Heart left ventricle (tissue), 16 donors: Measurements from ENCODE around the gene PNPLA1. TPM values are rescaled to one million over a fixed set of nuclear protein-coding genes. Genes with fewer than 3 reads are reported as not detected.

Experiments used
- ATAC-seq, 4 donors: fragments of 200-7000 bp; cut with Tn5 transposase; one replicate each; pipeline ENCODE4 v1.9.1; 2020 to 2022; ENCODE audit warnings: moderate library complexity in 4 of 4, mild to moderate bottlenecking in 3 of 4, moderate number of reproducible peaks in 1 of 4
- DNase-seq, 5 donors: peaks; one replicate each; pipeline ENCODE4 v3.0.0-alpha.2; 2020
- H3K27ac ChIP-seq, 12 donors: fragments of 200-600 bp; sonication (generic) in 4 of 12; one replicate each; pipeline versions ENCODE4 v1.5.0 to v1.8.0; 2016 to 2022; ENCODE audit warnings: mild to moderate bottlenecking in 2 of 12
- H3K27me3 ChIP-seq, 9 donors: fragments of 200-600 bp; sonication (generic) in 2 of 9; one replicate each; pipeline versions ENCODE4 v1.5.1 to v1.8.0; 2016 to 2022; ENCODE audit warnings: mild to moderate bottlenecking in 3 of 9
- H3K36me3 ChIP-seq, 9 donors: fragments of 200-600 bp; sonication (generic) in 2 of 9; one replicate each; pipeline versions ENCODE4 v1.5.0 to v1.8.0; 2018 to 2022; ENCODE audit warnings: mild to moderate bottlenecking in 2 of 9
- H3K4me1 ChIP-seq, 12 donors: fragments of 200-600 bp; sonication (generic) in 4 of 12; one replicate each; pipeline versions ENCODE4 v1.5.0 to v1.8.0; 2016 to 2022; ENCODE audit warnings: mild to moderate bottlenecking in 3 of 12
- H3K4me3 ChIP-seq, 12 donors: fragments of 200-600 bp; sonication (generic) in 4 of 12; one replicate each; pipeline versions ENCODE4 v1.5.0 to v1.8.0; 2017 to 2022; ENCODE audit warnings: mild to moderate bottlenecking in 9 of 12, moderate library complexity in 4 of 12
- H3K9me3 ChIP-seq, 12 donors: fragments of 200-600 bp; sonication (generic) in 4 of 12; one replicate each; pipeline versions ENCODE4 v1.5.0 to v1.8.0; 2016 to 2022; ENCODE audit warnings: mild to moderate bottlenecking in 1 of 12
- POLR2A ChIP-seq, 2 donors: fragments of 450-650 bp; IDR thresholded peaks; one replicate each; pipeline ENCODE4 v1.6.1; 2017; ENCODE audit warnings: antibody characterized with exemption in 2 of 2, mild to moderate bottlenecking in 2 of 2, moderate library complexity in 2 of 2
- WGBS, 4 donors: extraction: QIAGEN DNeasy Blood & Tissue Kit in 2 of 4; methylation state at CpG; one replicate each; pipeline versions ENCODE4 v1.1.5 to v1.1.7; 2013 to 2018; 5-methylcytosine and 5-hydroxymethylcytosine counted together
- intact Hi-C, 10 donors: fragments of 100-400 bp; cut with DNase I; formaldehyde crosslinking; loops; one replicate each; pipeline versions ENCODE4 v1.11.1 to v1.14.2; 2022
- polyA plus RNA-seq, 2 donors: library from polyadenylated mRNA; stranded (reverse); fragments of 200-250 nt; gene quantifications; one replicate each; pipeline ENCODE4 v1.2.3, GENCODE V29; 2013
- total RNA-seq, 9 donors: library from RNA; depleted of rRNA in 2 of 9; stranded (reverse); fragments of >200 nt in 2 of 9; fragmentation: NEBNext Ultra II Directional in 3 of 9; extraction: Animal tissue kit (Norgen Biotek cat#: 25700) in 3 of 9; gene quantifications; one replicate each; pipeline versions ENCODE4 v1.1.0 to v1.2.4, GENCODE V29; 2016 to 2023
- TF ChIP-seq, protein P1 (sequence below), 12 donors: fragments of 200-600 bp; sonication (generic) in 4 of 12; IDR thresholded peaks; one replicate each; pipeline versions ENCODE4 v1.5.0 to v1.8.0; 2018 to 2022; ENCODE audit warnings: antibody characterized with exemption in 12 of 12, mild to moderate bottlenecking in 5 of 12
- donor health status: ischemic (EF 13 %, LVEDD 7.1; RV severe dilation, severe dysfunction).
- donor health status: healthy with polysubstance abuse.
- donor health status: DM: no; HTN: yes; CAD: no.
- donor health status: DM: no; HTN: no; CAD: no.
- donor health status: ischemic (EF 25% LVEDD 6.9; RV normal size, moderate dysfunction).
- donor health status: ischemic (EF 25% LVEDD 5.7; RV mildly dilated, moderate dysfunction).
- donor health status: healthy.
- donor health status: DM: yes; HTN: yes; CAD: no.
- donor health status: ischemic (EF 35%, LVEDD 5.7; RV mildly dilated, moderate dysfunction).
- donor health status: nonischemic (EF 11% LVEDD 7.7; RV severe dilation, severe dysfunction).
- donor health status: DM: yes; HTN: yes; CAD: no.
- donor health status: PGD.
- donor health status: ischemic (EF 29% LVEDD 5.4; RV normal size, mild dysfunction).
- donor health status: nonischemic (EF 23%, LVEDD 6.1; RV moderate dilation, normal function).

Gene PNPLA1
- total and polyA plus RNA-seq, 11 donors: 0.06 to 0.41 TPM; not detected in 9

DNA sequence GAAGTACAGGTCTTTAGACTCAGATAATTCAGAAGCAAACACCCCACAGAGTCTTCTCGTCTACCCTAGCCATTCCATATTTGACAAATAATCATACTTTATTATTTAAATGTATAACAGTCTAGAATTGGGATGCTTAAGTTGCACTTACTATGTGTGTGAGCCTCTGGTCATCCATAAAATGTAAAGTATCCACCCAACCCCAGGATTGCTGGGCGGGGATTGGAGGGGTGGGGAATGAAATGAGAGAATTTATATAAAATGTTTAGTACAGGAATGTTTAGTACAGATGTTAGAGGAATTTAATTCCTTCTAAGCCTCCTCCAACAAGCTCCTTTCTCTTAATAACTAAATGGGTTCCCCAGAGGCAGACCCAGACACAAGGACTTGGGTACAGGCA, 50.0 kb downstream of the PNPLA1 start:
- no peak for TF ChIP-seq POLR2A (IDR thresholded peaks at IDR 0.05)
- TF ChIP-seq, protein P1, sequence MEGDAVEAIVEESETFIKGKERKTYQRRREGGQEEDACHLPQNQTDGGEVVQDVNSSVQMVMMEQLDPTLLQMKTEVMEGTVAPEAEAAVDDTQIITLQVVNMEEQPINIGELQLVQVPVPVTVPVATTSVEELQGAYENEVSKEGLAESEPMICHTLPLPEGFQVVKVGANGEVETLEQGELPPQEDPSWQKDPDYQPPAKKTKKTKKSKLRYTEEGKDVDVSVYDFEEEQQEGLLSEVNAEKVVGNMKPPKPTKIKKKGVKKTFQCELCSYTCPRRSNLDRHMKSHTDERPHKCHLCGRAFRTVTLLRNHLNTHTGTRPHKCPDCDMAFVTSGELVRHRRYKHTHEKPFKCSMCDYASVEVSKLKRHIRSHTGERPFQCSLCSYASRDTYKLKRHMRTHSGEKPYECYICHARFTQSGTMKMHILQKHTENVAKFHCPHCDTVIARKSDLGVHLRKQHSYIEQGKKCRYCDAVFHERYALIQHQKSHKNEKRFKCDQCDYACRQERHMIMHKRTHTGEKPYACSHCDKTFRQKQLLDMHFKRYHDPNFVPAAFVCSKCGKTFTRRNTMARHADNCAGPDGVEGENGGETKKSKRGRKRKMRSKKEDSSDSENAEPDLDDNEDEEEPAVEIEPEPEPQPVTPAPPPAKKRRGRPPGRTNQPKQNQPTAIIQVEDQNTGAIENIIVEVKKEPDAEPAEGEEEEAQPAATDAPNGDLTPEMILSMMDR (IDR thresholded peaks at IDR 0.05): no peak
- WGBS, 4 donors: 84 to 93% (median 91%) methylated on average over 2 of the region's 2 CpGs
- no peak for DNase-seq
- Histone ChIP-seq H3K27ac (no peak overlapping the region), H3K4me3 (no peak overlapping the region), H3K27me3 (peaks cover 0 to 7% (median 0%) of the 10 kb centered on the region in 9 donors), H3K36me3 (no peaks in the 10 kb centered on the region), H3K4me1 (no peaks in the 10 kb centered on the region), H3K9me3 (no peaks in the 10 kb centered on the region)
- intact Hi-C loops: no loop called here
- ATAC-seq: no peak

DNA sequence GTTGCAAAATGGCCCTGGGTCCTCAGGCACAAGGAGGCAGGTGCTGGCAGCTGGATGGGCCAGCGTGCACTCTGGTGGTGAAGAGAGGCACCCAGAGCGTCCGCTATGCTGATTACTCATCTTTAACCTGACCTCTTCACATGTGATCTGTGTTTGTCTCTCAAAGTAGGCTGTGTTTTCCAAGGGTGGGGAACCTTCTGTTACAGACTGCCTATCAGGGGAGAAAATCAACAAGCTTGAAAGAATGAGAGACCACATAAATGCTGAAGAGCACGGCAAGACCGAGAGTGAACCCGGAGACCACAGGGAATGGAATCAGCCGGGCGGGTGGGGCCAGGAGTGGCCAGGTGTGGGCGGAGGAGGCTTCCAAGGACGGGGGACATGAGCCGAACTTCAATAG, 50.6 kb downstream of the PNPLA1 start:
- WGBS, 4 donors: 85 to 90% (median 89%) methylated on average over 8 to 11 of the region's 11 CpGs
- H3K27me3 ChIP-seq: peaks cover 0 to 8% (median 0%) of the 10 kb centered on the region in 9 donors
- no peak overlapping the region for H3K4me3 ChIP-seq
- no peak overlapping the region for H3K27ac ChIP-seq
- H3K4me1 ChIP-seq: no peaks in the 10 kb centered on the region
- no peak for ATAC-seq
- H3K36me3 ChIP-seq: no peaks in the 10 kb centered on the region
- no peak for DNase-seq
- H3K9me3 ChIP-seq: no peaks in the 10 kb centered on the region
- intact Hi-C loops: no loop called here
- no peak for TF ChIP-seq POLR2A (IDR thresholded peaks at IDR 0.05)
- TF ChIP-seq, protein P1 (IDR thresholded peaks at IDR 0.05): no peak

DNA sequence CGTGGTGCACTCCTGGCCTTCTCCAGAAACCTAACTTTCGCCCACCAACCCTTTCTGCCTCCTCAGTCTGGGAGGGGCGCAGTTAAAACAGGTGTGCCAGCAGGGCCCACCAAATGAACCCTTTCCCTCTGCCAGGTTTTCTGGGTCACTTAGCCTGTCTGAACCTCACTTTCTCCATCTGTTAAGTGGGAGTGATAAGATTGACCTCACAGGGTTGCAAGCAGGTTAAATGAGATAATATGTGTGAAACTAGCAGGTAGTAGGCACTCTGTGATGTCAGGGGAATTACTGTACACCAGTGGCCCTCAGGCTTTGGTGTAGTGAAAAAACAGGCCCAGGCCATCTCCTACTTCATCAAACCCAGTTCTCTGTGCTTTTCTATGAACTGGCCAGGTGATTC, 52.7 kb downstream of the PNPLA1 start:
- no peak overlapping the region for H3K27ac ChIP-seq
- no peak for ATAC-seq
- no peaks in the 10 kb centered on the region for H3K4me1 ChIP-seq
- DNase-seq: no peak
- no peaks in the 10 kb centered on the region for H3K36me3 ChIP-seq
- TF ChIP-seq, protein P1 (IDR thresholded peaks at IDR 0.05): no peak
- no peak for TF ChIP-seq POLR2A (IDR thresholded peaks at IDR 0.05)
- 80 to 100% (median 88%) methylated on average over 3 of the region's 3 CpGs for WGBS, 4 donors
- no peaks in the 10 kb centered on the region for H3K9me3 ChIP-seq
- H3K4me3 ChIP-seq: no peak overlapping the region
- peaks cover 0 to 4% (median 0%) of the 10 kb centered on the region in 9 donors for H3K27me3 ChIP-seq
- intact Hi-C loops: no loop called here

DNA sequence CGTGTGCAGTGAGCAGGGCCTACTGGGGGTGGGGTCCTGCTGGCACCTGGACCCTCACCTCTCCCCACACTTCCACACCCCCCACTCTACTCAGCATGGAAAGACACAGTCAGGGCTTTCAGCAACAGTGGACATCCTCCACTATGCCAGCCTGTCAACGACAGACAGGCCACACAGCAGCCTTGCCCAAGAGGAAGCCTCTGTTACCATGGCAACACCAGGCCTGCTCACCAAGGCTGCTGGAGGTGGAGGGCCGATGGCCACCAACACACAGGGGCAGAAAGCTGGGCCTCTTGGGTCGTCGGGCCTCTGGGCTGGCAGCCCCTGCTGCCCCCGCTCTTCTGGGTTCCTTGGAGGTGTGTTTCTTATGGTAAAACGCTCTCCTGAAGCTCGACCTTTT, 53.2 kb downstream of the PNPLA1 start:
- no peaks in the 10 kb centered on the region for H3K4me1 ChIP-seq
- TF ChIP-seq POLR2A (IDR thresholded peaks at IDR 0.05): no peak
- TF ChIP-seq, protein P1 (IDR thresholded peaks at IDR 0.05): no peak
- H3K9me3 ChIP-seq: no peaks in the 10 kb centered on the region
- 71 to 80% (median 76%) methylated on average over 8 of the region's 8 CpGs for WGBS, 4 donors
- no peak overlapping the region for H3K4me3 ChIP-seq
- H3K27ac ChIP-seq: no peak overlapping the region
- intact Hi-C loops: no loop called here
- DNase-seq: no peak
- peaks cover 0 to 4% (median 0%) of the 10 kb centered on the region in 9 donors for H3K27me3 ChIP-seq
- H3K36me3 ChIP-seq: no peaks in the 10 kb centered on the region
- ATAC-seq: no peak
